Adrenal gland (tissue), 12 donors: ENCODE results near the gene WNT10A. TPM values are rescaled to one million over a fixed set of nuclear protein-coding genes. Genes with fewer than 3 reads are reported as not detected.

ENCODE experiments used
- DNase-seq, 7 donors: peaks; one replicate each; pipeline ENCODE4 v3.0.0-alpha.2; 2019 to 2020
- H3K27ac ChIP-seq, 5 donors: fragments of 200-600 bp; sonication (generic) in 4 of 5; 1 replicate in 3 of 5; 2 replicates in 2 of 5; pipeline versions ENCODE4 v1.5.1 to v1.8.0; 2016 to 2020; ENCODE audit warnings: mild to moderate bottlenecking in 1 of 5
- H3K27me3 ChIP-seq: fragments of 200-600 bp; 2 replicates; pipeline ENCODE4 v1.8.0; 2021
- H3K36me3 ChIP-seq, 2 donors: fragments of 200-600 bp; replicated peaks in 1 of 2; 1 replicate in 1 of 2; 2 replicates in 1 of 2; pipeline versions ENCODE4 v1.5.1 to v1.8.0; 2018 to 2022
- H3K4me1 ChIP-seq, 2 donors: fragments of 200-600 bp; replicated peaks in 1 of 2; 1 replicate in 1 of 2; 2 replicates in 1 of 2; pipeline versions ENCODE4 v1.5.1 to v1.8.0; 2018 to 2021
- H3K4me3 ChIP-seq, 4 donors: fragments of 200-600 bp; sonication (generic) in 3 of 4; one replicate each; pipeline ENCODE4 v1.5.1; 2016 to 2018
- H3K9me3 ChIP-seq, 3 donors: fragments of 200-600 bp; sonication (generic) in 1 of 3; replicated peaks in 1 of 3; 1 replicate in 2 of 3; 2 replicates in 1 of 3; pipeline versions ENCODE4 v1.5.1 to v1.8.0; 2016 to 2021
- POLR2A ChIP-seq, 2 donors: fragments of 450-650 bp; IDR thresholded peaks; one replicate each; pipeline ENCODE4 v1.6.1; 2017; ENCODE audit warnings: antibody characterized with exemption in 2 of 2, mild to moderate bottlenecking in 2 of 2, moderate library complexity in 1 of 2
- WGBS, 4 donors: extraction: QIAGEN DNeasy Blood & Tissue Kit in 2 of 4; methylation state at CpG; one replicate each; pipeline versions ENCODE4 v1.1.5 to v1.1.7; 2013 to 2017; 5-methylcytosine and 5-hydroxymethylcytosine counted together
- intact Hi-C, 2 donors: fragments of 100-400 bp; cut with DNase I; formaldehyde crosslinking; loops; one replicate each; pipeline versions ENCODE4 v1.14.1 to v1.15.0; 2022 to 2023
- polyA plus RNA-seq, 3 donors: library from polyadenylated mRNA; stranded (reverse); fragments of 200-250 nt in 2 of 3; fragments of 350-450 nt in 1 of 3; fragmentation: Illumina TruSeq in 1 of 3; extraction: RNeasy Lipid Tissue Mini Kit (QIAGEN cat#74804) in 1 of 3; gene quantifications; one replicate each; pipeline ENCODE4 v1.2.3, GENCODE V29; 2013 to 2014
- total RNA-seq, 9 donors: library from RNA; depleted of rRNA in 4 of 9; stranded (reverse); fragments of >200 nt in 4 of 9; fragments of 120-200 nt in 1 of 9; fragmentation: NEBNext Ultra II Directional in 1 of 9; extraction: Animal tissue kit (Norgen Biotek cat#: 25700) in 1 of 9; gene quantifications; one replicate each; pipeline versions ENCODE4 v1.1.0 to v1.2.4, GENCODE V29; 2013 to 2023
- TF ChIP-seq, protein P1 (sequence below), 6 experiments: fragments of 450-650 bp in 4 of 6; fragments of 200-600 bp in 2 of 6; sonication (generic) in 1 of 6; IDR thresholded peaks; 1 replicate in 5 of 6; 2 replicates in 1 of 6; pipeline versions ENCODE4 v1.5.1 to v1.8.0; 2016 to 2021; ENCODE audit warnings: antibody characterized with exemption in 6 of 6, mild to moderate bottlenecking in 2 of 6, moderate library complexity in 1 of 6
- donor health status: healthy with polysubstance abuse.
- donor health status: Bipolar disorder and iron deficiency.
- donor health status: DM: yes; HTN: yes; CAD: no.
- donor health status: DM: no; HTN: no; CAD: no.
- donor health status: DM: no; HTN: no; CAD: no.
- donor health status: DM: yes; HTN: yes; CAD: no.

WNT10A gene
- total and polyA plus RNA-seq, 12 donors: 0.07 to 0.43 (median 0.19) TPM; not detected in 8

DNA sequence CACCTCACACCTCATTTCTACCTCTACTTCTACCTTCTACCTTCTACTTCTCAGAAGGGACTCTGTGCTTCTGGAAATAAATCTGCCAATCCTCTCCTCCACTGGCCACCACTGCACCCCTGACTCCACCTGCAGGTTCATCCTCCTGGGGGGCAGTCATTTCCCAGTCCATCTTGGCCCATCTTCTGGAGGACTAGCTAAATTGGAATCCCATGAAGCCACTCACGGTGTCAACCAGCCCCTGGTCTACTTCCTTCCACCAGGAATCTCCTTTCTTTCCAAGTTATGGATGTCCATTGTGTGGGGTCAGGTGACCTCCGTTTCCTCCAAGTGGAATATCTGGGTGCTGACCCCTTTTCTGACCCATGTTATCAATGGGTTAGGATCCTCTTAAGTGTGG is 3.9 kb downstream of the WNT10A start:
- Histone ChIP-seq H3K4me1 (peaks cover 12 to 15% of the 10 kb centered on the region in 2 donors), H3K4me3 (no peak overlapping the region), H3K36me3 (no peaks in the 10 kb centered on the region), H3K9me3 (no peaks in the 10 kb centered on the region), H3K27ac (no peak overlapping the region), H3K27me3 (peaks cover 29% of the 10 kb centered on the region)
- intact Hi-C loops: no loop called here
- TF ChIP-seq, protein P1, sequence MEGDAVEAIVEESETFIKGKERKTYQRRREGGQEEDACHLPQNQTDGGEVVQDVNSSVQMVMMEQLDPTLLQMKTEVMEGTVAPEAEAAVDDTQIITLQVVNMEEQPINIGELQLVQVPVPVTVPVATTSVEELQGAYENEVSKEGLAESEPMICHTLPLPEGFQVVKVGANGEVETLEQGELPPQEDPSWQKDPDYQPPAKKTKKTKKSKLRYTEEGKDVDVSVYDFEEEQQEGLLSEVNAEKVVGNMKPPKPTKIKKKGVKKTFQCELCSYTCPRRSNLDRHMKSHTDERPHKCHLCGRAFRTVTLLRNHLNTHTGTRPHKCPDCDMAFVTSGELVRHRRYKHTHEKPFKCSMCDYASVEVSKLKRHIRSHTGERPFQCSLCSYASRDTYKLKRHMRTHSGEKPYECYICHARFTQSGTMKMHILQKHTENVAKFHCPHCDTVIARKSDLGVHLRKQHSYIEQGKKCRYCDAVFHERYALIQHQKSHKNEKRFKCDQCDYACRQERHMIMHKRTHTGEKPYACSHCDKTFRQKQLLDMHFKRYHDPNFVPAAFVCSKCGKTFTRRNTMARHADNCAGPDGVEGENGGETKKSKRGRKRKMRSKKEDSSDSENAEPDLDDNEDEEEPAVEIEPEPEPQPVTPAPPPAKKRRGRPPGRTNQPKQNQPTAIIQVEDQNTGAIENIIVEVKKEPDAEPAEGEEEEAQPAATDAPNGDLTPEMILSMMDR (IDR thresholded peaks at IDR 0.05): no peak
- TF ChIP-seq POLR2A (IDR thresholded peaks at IDR 0.05): no peak
- 83 to 90% (median 88%) methylated on average over 2 of the region's 2 CpGs for WGBS, 4 donors
- DNase-seq: no peak

DNA sequence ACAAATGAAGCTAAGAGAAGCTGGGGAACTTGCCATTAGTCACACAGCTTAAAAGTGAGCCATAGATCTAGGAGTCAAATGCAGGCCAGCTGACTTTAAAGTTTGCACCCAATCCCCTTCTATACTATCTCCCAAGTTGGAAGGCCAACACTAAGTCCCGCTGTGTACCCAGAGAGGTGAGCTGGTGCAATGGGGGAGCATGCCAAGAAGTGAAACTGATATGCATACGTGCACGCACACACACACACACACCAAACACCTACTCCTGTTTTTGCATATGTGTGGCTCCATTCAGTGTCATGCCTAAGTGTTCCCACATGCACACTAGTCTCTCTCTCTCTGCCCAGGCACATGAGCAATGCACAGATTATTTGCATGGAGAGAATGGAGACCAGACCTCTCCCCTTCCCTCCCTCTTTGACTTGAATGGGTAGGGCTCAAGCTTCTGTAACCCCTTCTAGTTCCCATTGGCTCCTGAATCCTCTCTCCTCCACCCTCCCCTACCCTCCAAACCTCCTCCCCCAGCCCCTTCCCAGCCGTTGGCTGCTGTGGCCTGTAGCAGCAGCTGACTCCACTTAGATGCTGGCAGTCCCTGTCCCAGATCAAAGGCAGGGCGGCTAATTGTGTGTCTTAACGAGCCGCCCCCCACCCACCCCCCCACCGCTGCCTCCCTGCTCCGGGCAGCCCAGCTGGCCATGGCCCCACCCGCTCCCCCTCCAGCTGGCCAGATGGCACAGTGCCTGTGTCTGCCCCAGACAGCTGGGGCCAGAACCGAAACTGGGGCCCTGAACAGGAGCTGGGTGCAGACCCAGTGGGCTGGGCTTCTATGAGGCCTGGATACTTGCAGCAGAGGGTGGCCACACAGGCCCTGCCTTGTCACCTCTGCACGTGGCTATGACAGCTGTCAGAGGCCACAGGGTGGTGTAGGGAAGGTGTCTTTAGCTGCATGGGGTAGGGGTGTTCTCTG is 5.6 kb downstream of the WNT10A start:
- Histone ChIP-seq H3K36me3 (no peaks in the 10 kb centered on the region), H3K4me1 (peaks cover 5 to 6% of the 10 kb centered on the region in 2 donors), H3K9me3 (no peaks in the 10 kb centered on the region), H3K4me3 (no peak overlapping the region), H3K27ac (no peak overlapping the region), H3K27me3 (peaks cover 13% of the 10 kb centered on the region)
- no peak for DNase-seq
- TF ChIP-seq, protein P1 (IDR thresholded peaks at IDR 0.05): no peak
- no peak for TF ChIP-seq POLR2A (IDR thresholded peaks at IDR 0.05)
- intact Hi-C loops: no loop called here
- 69 to 89% (median 76%) methylated on average over 6 to 12 of the region's 12 CpGs for WGBS, 4 donors

DNA sequence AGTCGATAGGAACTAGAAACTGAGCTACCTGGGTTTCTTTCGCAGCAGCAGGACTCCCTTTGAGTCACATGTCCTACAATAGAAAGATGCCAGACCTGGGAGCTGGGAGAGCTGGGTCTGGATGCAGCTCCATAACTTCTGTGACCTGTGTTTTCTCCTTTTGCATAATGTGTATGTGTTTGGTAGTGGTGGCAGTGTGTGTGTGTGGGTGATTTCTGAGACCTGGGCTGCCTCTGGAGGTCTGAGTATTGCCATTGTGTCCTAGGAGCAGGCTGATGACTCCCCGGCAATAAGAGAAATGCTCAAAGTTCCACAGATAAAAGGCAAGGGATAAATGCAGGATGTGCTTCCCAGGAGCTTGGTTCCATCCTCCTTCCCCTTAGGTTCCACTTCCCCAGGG is 6.4 kb downstream of the WNT10A start:
- intact Hi-C loops: no loop called here
- DNase-seq: no peak
- WGBS, 4 donors: 68 to 85% (median 81%) methylated on average over 3 of the region's 3 CpGs
- no peaks in the 10 kb centered on the region for H3K36me3 ChIP-seq
- no peak overlapping the region for H3K27ac ChIP-seq
- H3K4me1 ChIP-seq: peaks cover 5 to 6% of the 10 kb centered on the region in 2 donors
- peaks cover 12% of the 10 kb centered on the region for H3K27me3 ChIP-seq
- no peak for TF ChIP-seq POLR2A (IDR thresholded peaks at IDR 0.05)
- TF ChIP-seq, protein P1 (IDR thresholded peaks at IDR 0.05): no peak
- no peaks in the 10 kb centered on the region for H3K9me3 ChIP-seq
- no peak overlapping the region for H3K4me3 ChIP-seq

DNA sequence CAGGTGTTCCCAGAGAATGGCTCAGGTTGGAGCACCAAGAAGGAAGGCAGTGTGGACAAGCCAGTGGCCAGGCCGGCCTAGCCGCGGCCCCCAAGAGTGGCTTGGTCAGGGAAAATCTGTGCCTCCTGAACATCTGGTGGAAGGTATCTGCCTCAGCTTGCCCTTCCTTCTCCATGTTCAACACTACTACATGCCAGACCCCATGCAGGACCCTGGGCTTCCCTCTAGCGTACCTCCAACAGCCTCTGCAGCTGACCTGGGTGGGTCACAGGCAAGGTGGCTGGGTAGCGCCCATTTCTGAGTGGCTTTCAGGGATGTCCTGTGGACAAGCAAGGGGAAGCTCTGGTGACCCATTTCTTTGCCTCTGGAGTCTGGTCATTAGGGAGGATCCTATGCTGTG is 7.7 kb downstream of the WNT10A start:
- no peak overlapping the region for H3K4me3 ChIP-seq

More for the DNA sequence above, 7.7 kb downstream of the WNT10A start:
- DNase-seq: peak in 1 of 7 donors; percentile 2
- intact Hi-C loops: no loop called here
- Histone ChIP-seq H3K27me3 (no peaks in the 10 kb centered on the region), H3K4me1 (peaks cover 11 to 14% of the 10 kb centered on the region in 2 donors), H3K36me3 (no peaks in the 10 kb centered on the region), H3K27ac (no peak overlapping the region), H3K9me3 (no peaks in the 10 kb centered on the region)
- no peak for TF ChIP-seq POLR2A (IDR thresholded peaks at IDR 0.05)
- TF ChIP-seq, protein P1 (IDR thresholded peaks at IDR 0.05): no peak
- WGBS, 4 donors: 83 to 97% (median 93%) methylated on average over 4 to 5 of the region's 5 CpGs
